ENCODE results near the gene CHST10. TPM values are rescaled to one million over a fixed set of nuclear protein-coding genes. Genes with fewer than 3 reads are reported as not detected.
"Not testable (repeated sequence)": the region's sequence is repeated elsewhere in the genome, so short reads cannot be mapped to it uniquely, and the experiment has no call there.

The CHST10 gene, protein sequence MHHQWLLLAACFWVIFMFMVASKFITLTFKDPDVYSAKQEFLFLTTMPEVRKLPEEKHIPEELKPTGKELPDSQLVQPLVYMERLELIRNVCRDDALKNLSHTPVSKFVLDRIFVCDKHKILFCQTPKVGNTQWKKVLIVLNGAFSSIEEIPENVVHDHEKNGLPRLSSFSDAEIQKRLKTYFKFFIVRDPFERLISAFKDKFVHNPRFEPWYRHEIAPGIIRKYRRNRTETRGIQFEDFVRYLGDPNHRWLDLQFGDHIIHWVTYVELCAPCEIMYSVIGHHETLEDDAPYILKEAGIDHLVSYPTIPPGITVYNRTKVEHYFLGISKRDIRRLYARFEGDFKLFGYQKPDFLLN
- 10 to 100 TPM; 17.6 to 18.5 TPM for total RNA-seq
- polyA plus RNA-seq (2013, experiment 1 of 2): 28.0 TPM
- polyA plus RNA-seq (2013, experiment 2 of 2): 26.0 TPM
- long read RNA-seq, experiment 1, transcript CHST10-201 (7 exons, 2,842 nt): major isoform, 6 of 13 reads
- long read RNA-seq, experiment 1, partial matches to known transcripts: 1 of 13 reads
- long read RNA-seq, experiment 1, other reads (novel, unspliced or antisense): 6 of 13 reads
- long read RNA-seq, experiment 2, transcript CHST10-201 (7 exons, 2,842 nt): major isoform, 33 of 42 reads
- long read RNA-seq, experiment 2, partial matches to known transcripts: 4 of 42 reads
- long read RNA-seq, experiment 2, other reads (novel, unspliced or antisense): 5 of 42 reads
- long read RNA-seq, experiment 3, transcript CHST10-201 (7 exons, 2,842 nt): major isoform, 15 of 28 reads
- long read RNA-seq, experiment 3, partial matches to known transcripts: 2 of 28 reads
- long read RNA-seq, experiment 3, other reads (novel, unspliced or antisense): 11 of 28 reads
- long read RNA-seq, experiment 4, partial matches to known transcripts: 0 of 12 reads
- long read RNA-seq, experiment 4, other reads (novel, unspliced or antisense): 11 of 12 reads

DNA sequence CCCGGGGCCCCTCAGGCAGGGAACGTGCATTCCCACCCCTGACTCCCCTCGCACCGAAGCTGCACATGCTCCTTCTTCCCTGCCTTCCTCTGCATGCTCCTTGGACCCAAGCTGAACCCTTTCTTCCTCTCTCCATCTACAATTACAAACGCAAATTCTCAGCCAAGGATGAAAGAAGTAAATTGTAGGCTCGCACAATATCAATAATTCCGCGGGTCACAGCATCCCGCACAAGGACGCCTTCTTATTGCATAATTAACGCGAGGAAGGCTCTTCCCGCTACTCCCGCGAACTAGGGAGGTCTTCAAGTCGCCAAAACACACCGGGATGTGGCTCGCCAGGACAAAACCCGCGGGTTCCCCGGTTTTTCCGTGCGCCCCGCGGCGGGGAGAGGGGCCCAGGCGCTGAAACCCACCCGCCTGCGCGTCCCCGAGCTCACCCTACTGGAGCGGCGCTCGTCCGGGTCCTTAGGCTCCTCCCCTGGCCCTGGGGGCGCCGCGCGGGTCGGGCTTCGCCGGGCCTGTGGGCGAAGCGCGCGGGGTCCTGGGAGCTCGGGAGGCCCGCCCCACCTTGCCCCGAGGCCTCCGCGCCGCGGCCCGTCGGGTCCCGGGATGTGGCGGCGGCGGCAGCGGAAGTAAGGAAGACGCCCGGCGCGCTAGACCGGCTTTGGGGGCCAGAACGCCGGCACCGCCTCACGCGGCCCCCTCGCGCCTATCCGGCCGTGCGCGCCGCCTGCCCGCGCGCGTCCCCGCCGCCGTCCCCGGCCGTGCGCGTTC is at the start of gene CHST10:
CHST10 (minus strand) TSS at position 734 of the 776 bp plus-strand sequence. CDS start 10,993 bp downstream, outside the sequence.
- H3K4me1 Mint-ChIP-seq: peaks cover 33% of the 10 kb centered on the region
- Histone ChIP-seq H3K36me3 (ENCODE audit: control insufficient read depth, insufficient read depth, low read length) (peaks cover 13% of the 10 kb centered on the region), H3K9me3 (ENCODE audit: control insufficient read depth, low read length) (no peaks in the 10 kb centered on the region), H3K27me3 (ENCODE audit: control insufficient read depth, insufficient read depth, low read length, poor library complexity, severe bottlenecking) (no peaks in the 10 kb centered on the region), H3K4me1 (ENCODE audit: control insufficient read depth, insufficient read depth, low read length) (no peaks in the 10 kb centered on the region), H3K27ac (ENCODE audit: low read depth, low read length) (peak within 1 kb of the TSS; percentile 9), H3K9ac (ENCODE audit: extremely low read depth, low read length, poor library complexity, severe bottlenecking) (peak within 1 kb of the TSS; percentile 65), H3K4me3 (ENCODE audit: low read length) (peak within 1 kb of the TSS; percentile 96)
- peak within 1 kb of the TSS; percentile 88 for H3K27ac Mint-ChIP-seq
- TF ChIP-seq, protein P1, sequence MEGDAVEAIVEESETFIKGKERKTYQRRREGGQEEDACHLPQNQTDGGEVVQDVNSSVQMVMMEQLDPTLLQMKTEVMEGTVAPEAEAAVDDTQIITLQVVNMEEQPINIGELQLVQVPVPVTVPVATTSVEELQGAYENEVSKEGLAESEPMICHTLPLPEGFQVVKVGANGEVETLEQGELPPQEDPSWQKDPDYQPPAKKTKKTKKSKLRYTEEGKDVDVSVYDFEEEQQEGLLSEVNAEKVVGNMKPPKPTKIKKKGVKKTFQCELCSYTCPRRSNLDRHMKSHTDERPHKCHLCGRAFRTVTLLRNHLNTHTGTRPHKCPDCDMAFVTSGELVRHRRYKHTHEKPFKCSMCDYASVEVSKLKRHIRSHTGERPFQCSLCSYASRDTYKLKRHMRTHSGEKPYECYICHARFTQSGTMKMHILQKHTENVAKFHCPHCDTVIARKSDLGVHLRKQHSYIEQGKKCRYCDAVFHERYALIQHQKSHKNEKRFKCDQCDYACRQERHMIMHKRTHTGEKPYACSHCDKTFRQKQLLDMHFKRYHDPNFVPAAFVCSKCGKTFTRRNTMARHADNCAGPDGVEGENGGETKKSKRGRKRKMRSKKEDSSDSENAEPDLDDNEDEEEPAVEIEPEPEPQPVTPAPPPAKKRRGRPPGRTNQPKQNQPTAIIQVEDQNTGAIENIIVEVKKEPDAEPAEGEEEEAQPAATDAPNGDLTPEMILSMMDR (conservative IDR thresholded peaks at IDR 0.05): no peak
- peak within 1 kb of the TSS; percentile 80 for H3K4me3 Mint-ChIP-seq
- H3K36me3 Mint-ChIP-seq (ENCODE audit: low read depth): peaks cover 2% of the 10 kb centered on the region
- peak; percentile 83 for DNase-seq
- no peaks in the 10 kb centered on the region for H3K9me3 Mint-ChIP-seq
- WGBS, 2 experiments (ENCODE audit: insufficient coverage in 1 of 2, insufficient read length in 1 of 2): 0% methylated on average over 48 to 88 of the region's 88 CpGs
- no peaks in the 10 kb centered on the region for H3K27me3 Mint-ChIP-seq (ENCODE audit: insufficient read depth)

- H3K27me3 Mint-ChIP-seq (ENCODE audit: insufficient read depth): no peaks in the 10 kb centered on the region
- no peaks in the 10 kb centered on the region for H3K4me1 ChIP-seq (ENCODE audit: control insufficient read depth, insufficient read depth, low read length)
- no peak overlapping the region for H3K4me3 ChIP-seq (ENCODE audit: low read length)
- no peaks in the 10 kb centered on the region for H3K36me3 ChIP-seq (ENCODE audit: control insufficient read depth, insufficient read depth, low read length)
- H3K4me3 Mint-ChIP-seq: no peak overlapping the region
- H3K4me1 Mint-ChIP-seq: no peaks in the 10 kb centered on the region
- no peak for DNase-seq
- no peaks in the 10 kb centered on the region for H3K27me3 ChIP-seq (ENCODE audit: control insufficient read depth, insufficient read depth, low read length, poor library complexity, severe bottlenecking)
- H3K27ac ChIP-seq (ENCODE audit: low read depth, low read length): no peak overlapping the region
- no peak overlapping the region for H3K9ac ChIP-seq (ENCODE audit: extremely low read depth, low read length, poor library complexity, severe bottlenecking)
- TF ChIP-seq, protein P1 (conservative IDR thresholded peaks at IDR 0.05): no peak
- peaks cover 67% of the 10 kb centered on the region for H3K9me3 Mint-ChIP-seq
- peaks cover 44% of the 10 kb centered on the region for H3K9me3 ChIP-seq (ENCODE audit: control insufficient read depth, low read length)
- WGBS, 2 experiments (ENCODE audit: insufficient coverage in 1 of 2, insufficient read length in 1 of 2): 92 to 100% methylated on average over 1 of the region's 1 CpG
- H3K27ac Mint-ChIP-seq: no peak overlapping the region
- no peaks in the 10 kb centered on the region for H3K36me3 Mint-ChIP-seq (ENCODE audit: low read depth)
Measured at GRCh38 chr2:100460904-100461530, 43.5 kb upstream of the CHST10 start.

GRCh38 chr2:100456357-100456756 is 38.9 kb upstream of the CHST10 start:
- not testable (repeated sequence) for H3K36me3 ChIP-seq (ENCODE audit: control insufficient read depth, insufficient read depth, low read length); H3K27ac Mint-ChIP-seq; H3K9ac ChIP-seq (ENCODE audit: extremely low read depth, low read length, poor library complexity, severe bottlenecking); H3K27me3 ChIP-seq (ENCODE audit: control insufficient read depth, insufficient read depth, low read length, poor library complexity, severe bottlenecking); H3K27me3 Mint-ChIP-seq (ENCODE audit: insufficient read depth); DNase-seq; H3K4me1 ChIP-seq (ENCODE audit: control insufficient read depth, insufficient read depth, low read length); H3K27ac ChIP-seq (ENCODE audit: low read depth, low read length); H3K36me3 Mint-ChIP-seq (ENCODE audit: low read depth); H3K4me3 Mint-ChIP-seq; H3K4me3 ChIP-seq (ENCODE audit: low read length); H3K4me1 Mint-ChIP-seq
- H3K9me3 ChIP-seq (ENCODE audit: control insufficient read depth, low read length): peaks cover 76% of the 10 kb centered on the region
- H3K9me3 Mint-ChIP-seq: peaks cover 71% of the 10 kb centered on the region

Data from endodermal cell (in vitro differentiated cells).